GM18499 (cell line): ENCODE results near the gene AQP2.

ENCODE experiments used
- ATAC-seq: cut with Tn5 transposase; IDR thresholded peaks from one replicate; pipeline ENCODE4 v1.9.1; 2021; ENCODE audit warnings: moderate number of reproducible peaks; ENCODE audit not compliant: insufficient read depth, unreplicated experiment

Gene AQP2

DNA sequence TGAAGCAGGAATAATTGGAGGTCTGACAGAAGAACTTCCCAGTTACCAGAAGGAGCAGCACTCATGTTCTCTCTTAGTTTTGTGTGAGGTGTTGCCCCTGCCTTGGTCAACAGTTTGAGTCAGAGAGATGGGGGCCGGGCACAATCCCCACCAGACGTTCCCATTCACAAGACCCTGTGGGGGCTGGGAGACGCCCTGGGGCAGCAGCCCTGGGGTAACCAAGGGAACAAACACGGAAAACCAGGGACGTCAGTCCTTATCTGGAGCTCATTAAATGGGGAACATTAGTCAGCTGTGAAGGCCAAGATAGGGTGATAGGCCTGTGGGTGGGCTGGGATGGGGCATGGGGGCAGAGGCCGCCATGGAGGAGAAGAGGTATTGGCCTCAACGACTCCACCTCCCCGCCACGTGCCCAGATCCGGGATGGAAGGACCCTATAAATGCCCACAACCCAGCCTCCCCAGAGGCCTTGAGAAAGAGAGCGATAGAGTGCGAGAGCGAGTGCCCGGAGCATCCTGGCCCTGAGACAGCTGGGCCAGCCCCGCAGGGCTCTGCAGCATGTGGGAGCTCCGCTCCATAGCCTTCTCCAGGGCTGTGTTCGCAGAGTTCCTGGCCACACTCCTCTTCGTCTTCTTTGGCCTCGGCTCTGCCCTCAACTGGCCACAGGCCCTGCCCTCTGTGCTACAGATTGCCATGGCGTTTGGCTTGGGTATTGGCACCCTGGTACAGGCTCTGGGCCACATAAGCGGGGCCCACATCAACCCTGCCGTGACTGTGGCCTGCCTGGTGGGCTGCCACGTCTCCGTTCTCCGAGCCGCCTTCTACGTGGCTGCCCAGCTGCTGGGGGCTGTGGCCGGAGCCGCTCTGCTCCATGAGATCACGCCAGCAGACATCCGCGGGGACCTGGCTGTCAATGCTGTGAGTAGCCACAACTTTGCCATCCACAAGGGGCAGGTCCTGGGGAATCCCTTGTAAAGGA lies at the start of gene AQP2:
Gene AQP2, plus strand, starts transcription at position 465 of the 979 bp plus-strand sequence. Its CDS starts 94 bp downstream, at position 559.
- ATAC-seq: no peak

DNA sequence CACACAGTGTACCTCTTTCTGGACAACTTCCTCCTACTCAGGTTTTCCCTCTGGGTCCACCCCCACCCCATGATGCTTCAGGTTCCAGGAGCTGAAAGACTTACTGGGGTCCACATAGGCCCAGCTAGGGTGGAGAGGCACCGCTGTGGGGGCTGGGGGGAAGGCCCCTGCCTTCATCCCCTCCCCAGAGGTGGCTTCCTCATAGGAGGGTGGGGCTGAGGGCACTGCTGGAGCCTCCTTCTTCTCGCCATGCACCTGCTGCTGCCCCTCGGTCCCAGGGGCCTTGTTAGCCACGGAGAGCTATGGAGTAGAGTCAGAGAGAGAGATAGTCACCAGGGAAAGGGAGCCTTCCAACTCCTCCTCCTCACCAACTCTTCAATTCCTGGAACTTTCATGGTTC lies 49.5 kb upstream of the AQP2 start:
- ATAC-seq: no peak

GRCh38 chr12:49901986-49902385 lies 48.6 kb upstream of the AQP2 start:
- ATAC-seq: no peak

DNA sequence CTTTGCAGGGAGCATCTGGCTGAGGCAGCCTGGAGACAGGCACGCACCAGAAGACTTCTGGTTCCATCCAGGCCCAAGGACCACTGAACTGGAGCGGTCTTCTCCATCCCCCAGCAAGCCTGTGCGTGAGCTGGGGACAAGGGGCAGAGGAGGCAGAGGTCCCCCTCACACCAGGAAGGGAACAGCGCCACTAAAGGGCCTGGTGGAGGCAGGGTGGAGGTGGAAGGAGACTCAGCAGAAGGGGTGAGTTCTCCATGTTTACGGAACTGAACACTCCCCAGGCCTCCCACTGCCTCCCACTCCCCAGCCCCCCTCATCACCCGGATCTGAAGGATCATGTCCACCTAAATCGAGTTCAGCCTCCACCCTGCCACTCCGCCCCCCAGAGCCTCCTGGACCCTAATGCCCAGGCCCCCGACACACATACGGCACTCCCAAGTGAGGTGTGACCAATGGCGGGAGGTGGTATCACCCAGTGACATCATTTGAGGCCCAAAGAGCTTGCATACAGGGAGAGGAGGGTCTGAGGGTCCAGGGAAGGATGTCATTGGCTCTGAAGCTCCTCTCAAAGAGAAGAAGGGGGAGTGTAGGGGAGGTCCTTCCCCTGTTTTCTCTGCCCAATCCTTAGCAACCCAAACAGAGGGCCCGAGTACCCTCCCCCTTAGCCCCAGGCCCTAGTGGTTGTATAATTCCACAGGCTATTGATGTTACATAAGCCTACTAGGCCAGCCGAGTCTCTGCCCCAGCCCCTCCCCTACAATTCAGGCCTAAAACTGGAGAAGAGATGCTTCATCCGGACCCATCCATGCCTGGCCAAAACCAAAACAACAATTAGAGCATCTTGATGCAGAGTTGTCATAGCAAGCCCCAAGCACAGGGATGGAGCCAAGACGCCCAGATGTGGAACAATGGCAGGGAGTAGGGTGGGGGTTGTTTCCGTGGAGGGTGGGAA lies 47.9 kb upstream of the AQP2 start:
- no peak for ATAC-seq

GRCh38 chr12:49903351-49903699 lies 47.2 kb upstream of the AQP2 start:
- no peak for ATAC-seq

GRCh38 chr12:49903700-49904423 lies 46.7 kb upstream of the AQP2 start, which contains the start of gene FAIM2:
Gene FAIM2 (minus strand): TSS chr12:49903900. CDS start chr12:49903792, 108 bp downstream.
- no peak for ATAC-seq

DNA sequence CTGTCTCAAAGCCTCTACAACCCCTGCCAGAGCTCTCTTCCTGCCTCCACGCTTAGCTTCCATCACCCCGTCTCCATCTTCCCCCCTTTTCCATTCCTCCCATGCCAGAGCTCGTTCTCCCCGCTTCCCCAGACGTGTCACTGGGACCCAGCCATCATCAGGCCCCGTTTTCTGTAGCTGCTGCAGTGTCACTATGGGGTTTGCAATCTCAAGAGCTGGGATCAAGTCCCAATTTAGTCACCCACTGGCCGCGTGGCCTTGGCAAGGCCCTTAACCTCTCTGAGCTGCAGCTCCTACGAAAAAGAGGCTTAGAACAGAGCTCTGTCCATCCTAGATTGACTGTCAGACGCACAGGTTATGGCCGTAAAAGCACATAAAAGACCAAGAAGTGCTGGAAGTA lies 45.9 kb upstream of the AQP2 start:
- ATAC-seq: no peak

GRCh38 chr12:49905718-49906314 lies 44.7 kb upstream of the AQP2 start:
- no peak for ATAC-seq

DNA sequence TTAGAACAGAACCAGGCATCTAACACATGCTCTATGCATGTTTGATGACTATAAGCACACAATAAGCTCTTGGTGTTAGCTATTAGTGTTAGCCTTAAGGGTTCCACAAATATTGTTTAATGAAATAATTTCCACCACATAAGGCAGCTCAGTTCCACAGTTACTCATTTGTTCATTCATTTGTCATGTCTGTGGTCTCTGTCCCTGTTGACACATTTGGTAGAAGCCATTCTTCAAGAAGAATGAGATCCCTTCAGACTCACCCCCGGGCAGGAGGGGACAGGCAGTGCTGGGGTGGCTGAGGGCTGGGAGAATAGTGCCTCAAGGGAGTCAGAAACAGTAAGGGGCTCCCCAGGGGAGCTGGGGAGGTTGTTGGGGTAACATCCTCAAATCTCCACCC lies 43.2 kb upstream of the AQP2 start:
- ATAC-seq: no peak

GRCh38 chr12:49909356-49909755 lies 41.2 kb upstream of the AQP2 start:
- ATAC-seq: no peak

DNA sequence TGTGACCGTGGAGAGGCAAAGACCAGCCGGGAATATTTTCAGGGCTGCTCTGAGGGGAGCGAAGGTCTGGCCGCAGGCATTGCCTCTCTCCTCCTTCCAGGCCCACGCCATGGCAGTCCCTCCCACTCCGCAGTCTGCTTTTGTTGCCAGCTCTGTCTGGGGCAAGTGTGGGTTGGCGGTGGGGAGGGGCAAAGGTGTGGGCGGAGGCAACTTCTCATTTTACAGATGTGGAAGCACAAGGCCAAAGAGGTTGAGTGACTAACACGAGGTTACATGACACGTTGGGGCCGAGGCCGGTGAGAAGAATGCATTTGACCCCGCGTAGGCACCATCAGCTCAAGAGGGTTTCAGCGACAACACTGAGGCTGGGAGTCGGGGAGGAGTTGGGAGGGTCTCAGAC lies 40.7 kb upstream of the AQP2 start:
- ATAC-seq: no peak

DNA sequence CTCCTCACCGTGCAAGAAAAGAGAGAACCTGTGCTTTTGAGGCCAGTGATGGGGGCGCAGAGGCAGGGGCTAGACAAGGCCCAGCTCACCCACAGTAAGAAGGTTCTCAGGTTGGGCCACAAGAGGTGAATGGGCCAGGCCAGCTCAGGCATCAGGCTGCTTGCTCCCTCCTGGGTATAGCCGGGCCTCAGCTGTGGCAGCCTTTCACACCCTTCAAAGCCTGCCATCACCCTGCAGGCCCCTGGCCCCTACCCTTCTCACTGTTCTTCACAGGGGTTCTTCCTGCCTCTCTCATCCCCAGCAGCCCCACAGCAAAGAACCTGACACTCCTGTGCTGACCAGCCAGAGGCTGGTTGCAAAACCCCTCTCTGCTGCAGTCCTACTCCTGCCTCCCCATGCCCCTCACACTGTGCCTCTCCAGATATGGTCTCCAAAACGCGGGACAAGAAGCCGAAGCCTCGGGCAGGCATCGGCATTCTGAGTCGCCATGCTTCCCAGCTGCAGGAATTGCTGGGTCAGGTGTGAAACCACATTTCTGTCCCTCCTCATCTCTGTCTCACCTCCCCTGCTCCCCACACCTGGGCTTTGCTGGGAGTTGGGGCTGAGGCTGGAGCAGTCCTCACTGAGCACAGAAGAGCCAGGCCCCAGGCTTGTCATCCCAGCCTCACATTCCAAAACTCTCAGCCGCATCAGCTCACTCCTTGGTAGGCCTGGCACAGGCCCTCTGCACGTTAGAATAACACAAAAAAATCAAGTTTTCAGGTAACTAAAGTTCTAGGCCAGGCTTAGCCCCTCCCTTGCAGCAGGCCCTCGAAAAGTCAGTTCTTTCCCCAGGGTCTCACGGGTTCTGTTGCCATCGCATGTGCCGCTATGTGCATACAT lies 40.0 kb upstream of the AQP2 start:
- no peak for ATAC-seq

GRCh38 chr12:49911213-49911605 lies 39.3 kb upstream of the AQP2 start:
- ATAC-seq: no peak

DNA sequence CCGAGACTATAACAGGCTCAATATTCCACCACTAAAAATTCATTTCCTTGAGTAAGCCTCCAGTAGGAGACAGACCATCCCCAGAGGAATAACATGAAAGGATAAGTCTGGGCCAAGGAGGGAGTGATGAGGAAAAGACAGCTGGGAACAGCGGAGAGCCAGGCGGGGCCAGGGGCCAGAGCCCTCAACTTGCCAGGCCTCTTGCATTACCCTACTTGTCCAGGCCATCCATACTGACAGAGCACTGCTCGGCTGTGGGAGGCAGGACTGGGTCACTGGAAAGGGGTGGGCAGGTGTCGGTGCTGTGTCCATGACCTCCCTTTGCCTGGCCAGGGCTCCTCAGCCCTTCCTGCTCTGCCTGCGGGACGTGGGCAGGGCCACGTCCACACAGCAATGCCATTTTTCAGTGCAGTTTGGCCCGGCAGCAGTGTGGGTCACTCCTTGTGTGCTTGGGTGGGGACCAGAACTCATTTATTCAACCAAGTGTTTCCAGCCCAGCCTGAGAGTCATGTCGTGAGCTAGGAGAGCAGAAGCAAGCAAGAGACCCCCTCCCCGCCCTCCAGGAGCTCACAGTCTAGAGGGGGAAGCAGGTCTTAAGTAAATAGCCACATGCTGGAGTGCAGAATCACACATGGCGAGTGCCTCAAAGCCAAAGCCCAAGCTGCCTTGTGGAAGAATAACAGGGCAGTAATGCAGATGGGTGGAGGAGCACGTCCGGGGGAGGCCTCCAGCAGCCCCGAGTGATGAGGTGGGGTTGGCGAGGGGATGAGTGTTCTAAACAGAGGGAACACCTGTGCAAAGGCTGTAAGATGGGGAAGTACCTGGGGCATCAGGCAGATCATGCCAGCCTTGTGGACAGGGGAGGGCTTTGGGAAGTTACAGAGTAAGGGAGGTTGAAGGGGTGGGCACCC lies 37.9 kb upstream of the AQP2 start:
- ATAC-seq: no peak

- no peak for ATAC-seq
These were observed 34.2 kb upstream of the AQP2 start for GRCh38 chr12:49916129-49916919.

DNA sequence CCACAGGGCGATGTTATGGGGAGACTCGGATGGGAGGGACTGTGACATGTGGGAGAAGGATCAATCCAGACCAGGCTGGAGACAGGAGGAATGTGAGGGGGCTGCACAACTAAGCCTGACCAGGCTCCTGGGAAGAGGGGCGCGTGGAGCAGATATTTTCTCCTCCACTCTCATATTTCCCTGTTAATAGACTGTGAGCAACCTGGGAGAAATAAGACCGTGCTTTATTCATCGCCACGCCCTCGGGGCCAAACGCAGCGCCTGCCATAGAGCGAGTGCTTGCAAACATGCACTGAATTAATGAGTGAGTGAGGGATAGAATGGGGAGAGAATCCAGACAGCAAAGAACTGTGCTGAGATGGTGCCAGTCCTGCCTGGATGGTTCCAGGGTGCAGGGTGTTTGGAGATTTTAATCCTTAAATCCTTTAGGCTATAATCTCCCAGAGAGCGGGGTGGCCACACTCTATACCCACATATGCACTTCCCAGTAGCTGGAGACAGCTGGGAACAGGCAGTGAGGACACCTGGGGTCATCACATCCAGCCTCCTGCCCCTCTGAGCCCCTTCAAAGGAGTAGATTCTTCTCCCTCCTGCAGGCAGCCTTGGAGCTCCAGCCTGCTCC lies 33.3 kb upstream of the AQP2 start:
- no peak for ATAC-seq

GRCh38 chr12:49917788-49918173 lies 32.8 kb upstream of the AQP2 start:
- no peak for ATAC-seq
